Activated T-helper 1 cell treated with anti-CD3 and anti-CD28 coated beads, Interleukin-2, amount 50 U/mL, for 16 hours (primary cell): Measurements from ENCODE around the gene RBMS1.

Experiments used
- DNase-seq, 2 donors: peaks; one replicate each; pipeline ENCODE4 v3.0.0-alpha.2; 2020; ENCODE audit warnings: low read depth in 1 of 2, low spot score in 1 of 2

The RBMS1 gene

GRCh38 chr2:160310118-160310828, 183.3 kb downstream of the RBMS1 start:
- no peak for DNase-seq

DNA sequence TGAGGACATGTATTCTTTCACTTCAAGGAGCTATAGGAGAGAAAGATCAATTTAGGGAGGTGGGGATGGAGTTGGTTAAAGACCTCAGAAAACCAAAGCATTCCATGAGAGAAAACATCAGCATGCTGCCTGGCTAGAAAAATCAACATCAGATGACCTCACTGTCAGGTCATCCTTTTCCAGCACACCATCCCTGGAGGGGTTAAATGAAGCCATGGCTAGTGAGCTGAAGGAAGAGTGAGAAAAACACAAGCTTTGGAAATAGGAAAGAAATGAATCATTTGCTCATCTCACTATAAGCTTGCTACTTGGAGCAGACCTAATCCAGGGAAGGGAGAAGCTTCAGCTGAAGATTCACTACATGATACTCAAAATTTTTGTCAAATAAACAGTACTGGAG, 184.0 kb downstream of the RBMS1 start:
- no peak for DNase-seq

- no peak for DNase-seq
These were observed 184.7 kb downstream of the RBMS1 start for GRCh38 chr2:160308915-160309314.

DNA sequence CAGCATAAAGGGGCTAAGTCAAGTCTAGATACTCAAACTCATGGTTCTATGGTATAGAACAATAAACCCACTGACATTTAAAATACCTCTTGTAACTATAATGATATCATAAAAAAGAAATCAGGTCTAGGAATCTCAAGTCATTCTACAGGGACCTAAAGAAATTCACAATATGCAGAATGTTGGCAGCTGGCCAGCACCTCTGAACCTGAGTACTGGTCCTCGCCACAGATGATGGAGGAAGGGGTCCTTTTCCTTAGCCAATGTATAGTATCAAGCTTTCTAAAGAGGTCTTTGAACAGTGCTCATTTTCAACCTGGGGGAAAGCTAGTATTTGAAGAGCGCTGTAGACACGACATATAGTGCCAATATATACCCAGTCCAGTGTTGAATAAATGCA, 185.1 kb downstream of the RBMS1 start:
- no peak for DNase-seq

DNA sequence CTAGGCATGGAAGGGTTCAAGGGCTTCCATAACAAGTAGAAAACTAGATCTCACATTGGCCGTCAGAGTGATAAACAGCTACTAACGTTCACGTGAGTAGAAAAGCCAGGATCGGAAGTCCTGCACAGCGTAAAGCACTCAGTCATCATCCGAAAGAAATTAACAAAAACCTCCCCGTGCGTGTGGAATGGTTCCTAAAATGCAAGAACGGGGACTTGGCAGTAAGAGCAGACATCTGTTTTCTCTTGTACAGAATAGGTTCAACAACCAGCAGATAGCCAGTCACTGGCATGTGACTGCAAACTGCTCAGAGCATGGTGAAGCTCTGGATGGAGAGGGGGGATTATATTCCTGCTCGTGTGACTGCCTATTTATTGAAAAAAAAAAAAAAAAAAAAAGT, 186.6 kb downstream of the RBMS1 start:
- no peak for DNase-seq

- no peak for DNase-seq
These were observed 188.4 kb downstream of the RBMS1 start for GRCh38 chr2:160305081-160305750.

- no peak for DNase-seq
These were observed 190.1 kb downstream of the RBMS1 start for GRCh38 chr2:160303527-160303926.

DNA sequence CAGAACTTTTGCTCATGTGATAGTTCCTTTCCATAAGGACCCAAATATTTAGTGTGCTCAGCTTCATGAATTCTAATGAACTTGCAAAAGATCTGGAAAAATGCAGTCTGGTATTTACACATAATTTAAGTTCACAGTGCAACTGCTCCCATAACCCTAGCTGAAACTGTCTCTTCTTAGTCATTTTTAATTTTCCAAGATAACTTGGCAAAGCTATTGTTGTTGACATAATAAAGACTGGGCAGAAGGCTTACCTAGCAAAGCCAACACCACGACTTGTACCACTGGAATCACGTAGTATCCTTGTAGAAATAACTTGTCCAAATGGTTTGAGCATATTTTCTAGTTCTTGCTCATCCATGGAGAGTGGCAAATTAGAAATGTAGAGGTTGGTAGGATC, 190.5 kb downstream of the RBMS1 start:
- DNase-seq, result no peak

- no peak for DNase-seq
These were observed 192.2 kb downstream of the RBMS1 start for GRCh38 chr2:160301420-160301819.

GRCh38 chr2:160300203-160300602, 193.4 kb downstream of the RBMS1 start:
- DNase-seq, result no peak

DNA sequence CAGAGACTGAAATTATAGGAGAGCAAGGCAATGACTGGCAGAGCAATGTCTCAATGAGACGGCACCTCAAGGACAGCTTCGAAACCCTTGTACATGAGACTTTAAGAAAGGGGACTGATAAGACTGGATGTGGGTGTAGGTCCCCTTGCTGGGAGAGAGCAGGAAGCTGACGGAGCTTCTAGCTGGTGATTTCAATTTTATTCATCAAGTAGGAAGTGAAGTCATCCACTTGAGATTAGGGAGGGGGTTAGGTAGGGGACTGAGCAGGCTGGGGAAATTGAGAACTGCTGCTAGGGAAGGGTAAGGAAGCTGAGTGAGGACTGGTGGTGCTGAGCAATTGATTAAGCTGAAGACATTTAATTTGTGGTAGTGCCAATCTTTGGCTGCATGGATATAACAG, 194.1 kb downstream of the RBMS1 start:
- no peak for DNase-seq

DNA sequence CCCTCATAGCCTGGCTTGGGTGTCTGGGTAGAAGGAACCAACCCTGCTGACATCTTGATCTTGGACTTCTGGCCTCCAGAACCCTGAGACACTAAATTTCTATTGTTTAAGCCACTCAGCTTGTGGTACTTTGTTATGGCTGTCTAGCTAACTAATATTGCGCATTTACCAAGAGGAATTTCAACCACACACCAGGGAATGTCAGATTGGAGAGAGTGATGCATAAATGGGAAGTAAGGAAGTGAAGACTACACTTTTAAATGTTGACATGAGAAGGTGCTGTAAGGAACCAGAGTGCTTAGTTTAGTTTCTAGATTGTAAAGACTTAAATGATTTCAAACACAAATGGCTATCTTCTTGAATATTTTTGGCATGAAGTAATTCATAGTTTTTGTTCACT, 194.6 kb downstream of the RBMS1 start:
- no peak for DNase-seq

- DNase-seq, result no peak
These were observed 197.9 kb downstream of the RBMS1 start for GRCh38 chr2:160295519-160296207.

DNA sequence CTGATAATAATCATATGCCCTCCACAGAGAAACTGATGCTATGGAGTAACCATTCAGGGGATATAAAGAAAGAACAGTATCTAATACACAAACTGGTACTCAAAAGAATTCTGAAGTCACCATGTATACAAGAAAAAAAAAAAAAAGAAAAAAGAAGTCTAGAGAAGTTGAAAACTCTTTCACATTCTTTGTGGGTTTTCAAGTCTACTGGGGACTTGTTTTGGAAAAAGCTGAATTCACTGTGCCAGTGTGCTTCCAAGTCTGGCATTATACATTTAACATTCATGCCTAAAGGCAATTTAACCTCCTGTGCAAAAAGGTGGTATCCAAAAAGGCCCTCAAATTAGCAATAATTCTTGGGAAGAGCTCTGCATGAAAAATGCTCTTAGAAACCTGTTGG, 198.7 kb downstream of the RBMS1 start:
- no peak for DNase-seq

GRCh38 chr2:160294339-160294803, 199.2 kb downstream of the RBMS1 start:
- DNase-seq, result no peak

DNA sequence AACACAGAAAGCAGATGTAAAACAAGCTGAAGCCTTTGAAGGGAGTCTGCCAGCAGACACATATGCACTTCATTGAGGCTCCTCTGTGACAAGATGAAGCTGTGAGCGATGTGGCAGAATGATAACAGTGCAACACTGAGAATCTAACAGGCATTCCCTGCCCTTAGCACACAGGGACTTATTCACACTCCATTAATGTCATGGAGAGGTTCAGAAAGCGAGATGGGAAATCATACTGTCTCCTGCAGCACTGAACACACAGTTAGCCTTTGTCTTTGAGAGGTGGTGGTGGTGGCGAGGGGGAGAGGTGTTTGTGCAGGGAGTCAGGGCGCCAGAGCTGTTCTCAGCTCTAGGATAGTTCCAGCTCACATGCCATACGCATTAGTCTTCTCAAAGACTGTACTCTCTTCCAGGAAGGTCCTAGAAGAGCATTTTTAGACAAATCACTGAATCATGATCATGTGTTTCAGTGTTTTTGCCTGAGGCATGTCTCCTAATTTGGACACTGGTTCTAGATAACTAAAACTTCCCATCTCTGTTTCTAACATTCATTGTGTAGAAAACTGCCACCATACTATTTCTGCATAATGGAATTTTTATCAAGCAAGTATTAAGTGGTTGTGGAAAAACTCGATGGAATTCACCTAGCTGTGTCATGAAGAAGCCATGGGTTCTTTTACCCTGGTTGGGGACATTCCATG, 200.1 kb downstream of the RBMS1 start:
- no peak for DNase-seq

DNA sequence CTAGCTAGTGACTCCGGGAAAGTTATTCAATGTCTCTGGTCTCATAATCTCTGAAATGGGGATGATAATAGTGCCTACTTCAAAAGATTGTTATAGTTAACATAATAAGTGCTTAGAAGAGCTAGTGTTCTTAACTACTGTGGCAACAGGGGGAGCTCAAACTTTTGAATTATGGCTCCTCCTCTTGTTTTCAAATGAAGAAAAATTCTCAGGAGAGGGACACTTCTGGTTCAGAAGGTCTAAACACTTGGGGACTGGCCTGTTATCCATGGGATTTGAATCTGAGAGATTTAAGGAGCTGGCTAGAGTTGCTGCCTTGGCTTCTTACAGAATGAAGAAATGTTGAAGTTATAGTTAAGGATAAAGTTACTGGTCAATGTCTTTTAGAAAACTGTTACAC, 201.4 kb downstream of the RBMS1 start:
- DNase-seq, result no peak

DNA sequence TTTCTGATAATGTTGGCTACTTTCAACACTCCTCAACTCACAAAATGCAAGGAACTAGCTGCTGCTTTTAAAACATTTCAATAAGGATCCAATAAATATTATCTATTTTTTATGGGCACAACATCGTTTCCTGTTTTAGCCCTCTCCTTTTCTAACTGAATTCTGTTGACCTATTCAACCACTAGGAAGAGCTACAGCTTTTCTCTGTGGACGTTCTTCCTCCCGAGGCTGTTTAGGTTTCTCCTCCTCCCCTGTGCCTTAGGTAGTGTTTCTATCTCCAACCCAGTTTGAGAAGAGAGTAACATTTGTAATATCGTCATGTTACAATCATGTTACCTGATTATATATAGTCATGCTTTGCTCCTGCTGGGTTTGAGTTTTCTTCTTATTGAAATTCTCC, 202.2 kb downstream of the RBMS1 start:
- no peak for DNase-seq

DNA sequence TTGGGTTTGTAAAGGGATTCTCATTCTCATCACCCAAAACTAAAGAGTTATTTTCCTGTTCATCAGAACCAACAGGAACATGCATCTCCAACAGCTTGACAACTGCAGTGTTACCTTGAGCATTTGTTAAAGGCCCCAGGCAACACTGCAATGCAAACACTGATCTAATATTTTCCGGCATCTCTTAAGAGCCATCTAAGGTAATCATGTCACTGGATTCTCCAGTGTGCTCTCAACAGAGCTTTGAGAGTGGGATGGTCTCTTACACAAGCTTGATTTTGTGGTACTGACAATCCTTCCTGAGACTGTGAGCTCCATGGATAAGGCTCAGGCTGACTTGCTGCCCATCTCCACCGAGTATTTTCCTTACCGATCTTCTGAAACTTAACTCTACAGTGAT, 203.0 kb downstream of the RBMS1 start:
- DNase-seq, result no peak

- DNase-seq, result no peak
These were observed 203.8 kb downstream of the RBMS1 start for GRCh38 chr2:160289831-160290230.

DNA sequence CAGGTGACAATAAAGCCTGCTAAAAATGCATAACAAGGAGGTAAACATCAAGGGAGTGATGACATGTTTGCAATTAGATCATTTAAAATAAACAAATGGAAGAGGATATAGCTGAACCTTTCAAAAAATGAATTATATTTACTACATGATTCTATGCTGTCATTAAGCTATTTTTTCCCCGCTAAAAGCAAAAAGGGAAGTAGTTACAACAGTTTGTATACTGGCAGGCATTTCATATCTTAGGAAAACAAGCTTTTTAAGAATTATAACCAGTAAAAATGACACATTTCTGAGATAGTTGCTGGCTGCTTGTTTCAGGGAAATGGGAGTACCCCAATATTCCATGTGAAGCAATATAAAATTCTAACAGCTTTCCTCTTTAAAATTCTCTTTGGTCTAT, 204.5 kb downstream of the RBMS1 start:
- no peak for DNase-seq

- no peak for DNase-seq
These were observed 205.3 kb downstream of the RBMS1 start for GRCh38 chr2:160288324-160288723.
